Femur (tissue), 1 donor: ENCODE measurements around the gene NIT2.
"Not testable (repeated sequence)": the region's sequence is repeated elsewhere in the genome, so short reads cannot be mapped to it uniquely, and the experiment has no call there.

Source experiments
- DNase-seq: peaks from one replicate; pipeline ENCODE4 v3.0.0-alpha.2; 2017

The NIT2 gene, protein sequence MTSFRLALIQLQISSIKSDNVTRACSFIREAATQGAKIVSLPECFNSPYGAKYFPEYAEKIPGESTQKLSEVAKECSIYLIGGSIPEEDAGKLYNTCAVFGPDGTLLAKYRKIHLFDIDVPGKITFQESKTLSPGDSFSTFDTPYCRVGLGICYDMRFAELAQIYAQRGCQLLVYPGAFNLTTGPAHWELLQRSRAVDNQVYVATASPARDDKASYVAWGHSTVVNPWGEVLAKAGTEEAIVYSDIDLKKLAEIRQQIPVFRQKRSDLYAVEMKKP

DNA sequence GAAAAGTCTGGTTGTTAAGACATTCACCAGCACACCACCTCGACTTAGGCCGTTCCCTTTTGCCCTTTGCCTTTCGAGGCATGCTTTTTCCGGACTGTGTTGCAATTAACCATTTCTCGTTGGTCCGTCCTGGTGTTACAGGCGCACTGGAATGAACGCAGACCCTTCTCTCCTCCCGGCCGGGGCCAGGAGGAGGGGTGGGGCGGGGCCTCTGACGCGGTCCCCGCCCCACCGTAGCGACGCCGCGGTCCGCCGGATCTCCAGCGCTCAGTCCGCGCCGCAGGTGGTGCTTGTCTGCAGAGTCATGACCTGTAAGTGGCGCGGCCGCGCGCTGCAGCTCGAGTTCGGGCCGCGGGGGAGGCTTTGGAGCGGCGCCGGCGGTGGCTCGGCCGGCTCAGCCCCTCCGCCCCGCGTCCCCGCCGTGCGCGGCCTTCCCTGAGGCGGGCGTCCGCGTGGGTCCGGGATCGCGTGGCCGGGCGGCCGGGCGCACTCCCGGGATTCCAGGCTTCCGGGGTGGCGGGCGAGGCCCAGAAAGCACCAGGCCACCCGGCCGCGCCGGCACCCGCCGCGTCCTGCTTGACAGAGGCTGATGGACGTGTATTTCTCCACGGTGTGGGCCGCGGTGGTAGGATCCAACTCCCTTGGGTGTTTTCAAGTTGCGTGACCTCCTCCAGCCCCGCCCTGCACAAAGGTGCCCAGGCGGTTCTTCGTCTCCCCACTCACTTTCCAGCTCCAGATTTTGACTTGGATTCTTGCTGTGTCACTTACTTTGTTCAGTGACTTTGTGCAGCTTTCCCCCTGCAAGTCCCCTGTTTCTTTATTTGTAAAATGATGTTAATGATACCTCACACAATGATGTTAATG, at the start of gene NIT2:
TSS of gene NIT2 (plus strand) at position 270 of the 864 bp plus-strand sequence. CDS start at position 305, 35 bp downstream.
- peak; percentile 89 for DNase-seq

DNA sequence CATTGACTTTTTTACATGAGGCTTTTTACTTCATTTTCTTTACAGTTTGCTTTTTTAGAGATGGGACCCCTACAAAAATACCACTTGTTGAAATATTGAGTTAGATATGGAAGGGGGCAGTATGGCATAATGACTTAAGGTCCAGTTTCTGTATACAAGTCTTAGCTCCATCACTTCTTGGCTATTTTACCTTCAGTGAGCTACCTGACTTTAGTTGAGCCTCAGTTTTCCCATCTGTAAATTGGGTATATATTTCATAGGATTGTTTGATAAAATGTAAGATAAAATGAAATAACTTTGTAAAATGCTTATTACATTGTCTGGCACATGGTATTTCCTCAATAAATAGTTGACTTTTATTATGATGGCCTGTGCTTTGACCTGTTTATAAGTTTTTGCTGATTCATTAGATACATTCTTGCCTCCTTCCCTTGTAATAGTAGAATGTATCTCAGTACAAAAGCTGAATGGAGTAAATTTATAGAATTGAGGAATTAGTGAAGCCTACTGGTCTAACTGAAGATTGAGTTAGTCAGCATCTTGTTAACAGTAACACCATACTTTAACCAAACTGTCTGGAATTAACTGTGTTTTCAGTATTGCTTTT, 46.2 kb upstream of the NIT2 start:
- DNase-seq: no peak

- DNase-seq: no peak
Measured at GRCh38 chr3:100289339-100289738, 45.2 kb upstream of the NIT2 start.

DNA sequence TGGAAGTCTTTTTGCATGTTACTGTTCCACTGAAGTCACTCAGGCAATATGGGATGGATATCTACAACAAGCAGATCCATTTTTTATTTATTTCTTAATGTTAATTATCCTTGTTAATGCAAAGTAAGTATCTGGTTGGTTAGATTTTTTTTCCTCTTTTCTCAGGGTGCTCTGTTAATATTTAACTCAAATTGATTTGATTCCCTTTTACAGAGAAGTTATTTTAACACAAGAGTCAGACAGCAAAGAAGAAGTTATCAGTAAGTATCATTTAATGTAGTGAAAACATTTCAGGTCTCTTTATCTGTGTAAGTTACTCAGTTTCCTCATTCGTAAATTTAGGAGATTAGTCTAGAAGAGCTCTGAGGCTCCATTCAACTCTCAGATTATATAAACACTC, 39.5 kb upstream of the NIT2 start:
- no peak for DNase-seq

DNA sequence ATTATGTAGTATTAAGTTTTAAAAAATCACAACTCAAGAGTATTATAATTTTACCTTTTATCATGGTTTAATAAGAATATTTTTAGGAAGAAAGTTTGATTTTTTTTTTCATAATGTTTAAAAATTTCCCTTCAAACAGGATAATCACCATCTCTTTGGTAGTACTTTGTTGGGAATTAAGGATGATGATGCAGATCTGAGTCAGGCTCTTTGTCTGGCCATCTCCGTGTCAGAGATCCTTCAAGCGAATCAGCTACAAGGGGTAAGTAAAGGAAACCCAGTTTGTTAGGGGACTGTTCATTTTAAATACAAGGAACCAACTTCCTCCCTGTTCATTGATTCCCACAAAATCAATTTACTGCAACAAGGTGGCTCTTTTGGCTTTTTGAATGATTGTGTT, 36.8 kb upstream of the NIT2 start:
- no peak for DNase-seq

GRCh38 chr3:100299016-100299415, 35.5 kb upstream of the NIT2 start:
- no peak for DNase-seq

GRCh38 chr3:100306695-100307094, 27.9 kb upstream of the NIT2 start:
- no peak for DNase-seq

- DNase-seq: no peak
Measured at GRCh38 chr3:100310355-100310965, 24.1 kb upstream of the NIT2 start.

- DNase-seq: no peak
Measured at GRCh38 chr3:100311011-100311410, 23.5 kb upstream of the NIT2 start.

DNA sequence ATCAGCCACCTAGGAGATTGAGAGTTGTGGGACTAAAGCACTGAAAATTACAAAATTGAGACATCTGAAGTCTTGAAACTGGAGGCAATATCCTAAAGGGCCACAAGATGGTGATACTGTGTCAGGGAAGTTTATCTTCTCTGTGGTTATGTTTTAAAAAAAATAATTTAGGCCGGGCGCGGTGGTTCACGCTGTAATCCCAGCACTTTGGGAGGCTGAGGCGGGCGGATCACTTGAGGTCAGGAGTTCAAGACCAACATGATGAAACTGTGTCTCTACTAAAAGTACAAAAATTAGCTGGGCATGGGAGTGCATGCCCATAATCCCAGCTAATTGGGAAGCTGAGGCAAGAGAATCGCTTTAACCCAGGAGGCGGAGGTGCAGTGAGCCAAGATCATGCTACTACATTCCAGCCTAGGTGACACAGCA, 17.9 kb upstream of the NIT2 start:
- no peak for DNase-seq

GRCh38 chr3:100317912-100318311, 16.6 kb upstream of the NIT2 start:
- no peak for DNase-seq

- DNase-seq: no peak
Measured at GRCh38 chr3:100319951-100320350, 14.6 kb upstream of the NIT2 start.

GRCh38 chr3:100324044-100324443, 10.5 kb upstream of the NIT2 start:
- DNase-seq: no peak

- no peak for DNase-seq
Measured at GRCh38 chr3:100325827-100326226, 8.7 kb upstream of the NIT2 start.

DNA sequence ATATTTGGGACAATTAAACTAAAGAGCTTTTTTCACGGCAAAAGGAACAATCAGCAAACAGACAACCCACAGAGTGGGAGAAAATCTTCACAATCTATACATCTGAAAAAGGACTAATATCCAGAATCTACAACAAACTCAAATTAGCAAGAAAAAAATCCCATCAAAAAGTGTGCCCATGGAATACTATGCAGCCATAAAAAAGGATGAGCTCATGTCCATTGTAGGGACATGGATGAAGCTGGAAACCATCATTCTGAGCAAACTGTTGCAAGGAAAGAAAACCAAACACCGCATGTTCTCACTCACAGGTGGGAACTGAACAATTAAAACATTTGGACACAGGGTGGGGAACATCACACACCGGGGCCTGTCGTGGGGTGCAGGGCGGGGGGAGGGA, 7.2 kb upstream of the NIT2 start:
- DNase-seq: not testable (repeated sequence)

DNA sequence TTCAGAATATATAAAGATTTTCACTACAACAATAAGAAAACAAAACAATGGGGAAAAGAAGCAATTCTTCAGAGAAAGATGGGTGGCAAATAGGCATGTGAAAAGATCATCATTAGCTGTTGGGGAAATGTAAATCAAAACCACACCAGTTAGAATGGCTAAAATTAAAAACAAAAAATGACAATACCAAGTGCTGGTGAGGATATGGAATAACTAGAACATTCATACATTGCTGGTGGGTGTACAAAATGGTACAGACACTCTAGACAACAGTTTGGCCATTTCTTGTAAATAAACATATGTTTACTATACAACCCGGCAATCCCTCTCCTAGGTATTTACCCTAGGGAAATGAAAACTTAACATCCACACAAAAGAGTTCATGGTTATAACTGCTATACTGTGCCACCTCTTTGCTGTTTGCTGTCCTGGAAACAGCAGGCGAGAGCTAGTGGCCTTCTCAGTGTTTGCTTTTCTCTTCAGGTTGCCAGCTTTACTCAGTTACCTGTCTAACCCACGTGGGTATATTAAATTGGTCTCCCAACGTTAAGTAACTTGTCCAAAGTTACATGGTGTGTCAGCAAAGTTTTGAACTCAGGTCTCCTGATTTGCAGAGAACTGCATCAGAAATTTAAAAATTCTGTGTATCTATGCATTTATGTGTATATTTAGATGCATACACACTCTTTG, 4.6 kb upstream of the NIT2 start:
- no peak for DNase-seq

DNA sequence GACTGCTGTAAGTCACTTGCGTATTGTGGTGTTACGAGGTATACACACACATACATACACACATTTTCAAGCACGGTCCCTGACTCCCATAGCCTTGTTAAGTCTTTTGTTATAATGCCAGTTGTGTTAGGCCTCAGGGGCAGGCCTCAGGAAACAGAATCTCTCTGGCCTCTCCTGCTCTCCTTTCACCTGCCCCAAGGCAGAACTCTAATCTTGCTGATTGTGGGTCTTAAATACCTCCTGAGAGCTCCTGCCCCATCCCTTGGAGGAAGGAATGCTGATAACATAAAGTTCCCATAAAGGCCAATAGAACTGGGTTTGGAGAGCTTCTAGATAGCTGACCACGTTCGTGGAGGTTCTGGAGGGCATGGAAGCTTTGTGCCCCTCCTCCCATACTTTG, 3.9 kb upstream of the NIT2 start:
- no peak for DNase-seq

DNA sequence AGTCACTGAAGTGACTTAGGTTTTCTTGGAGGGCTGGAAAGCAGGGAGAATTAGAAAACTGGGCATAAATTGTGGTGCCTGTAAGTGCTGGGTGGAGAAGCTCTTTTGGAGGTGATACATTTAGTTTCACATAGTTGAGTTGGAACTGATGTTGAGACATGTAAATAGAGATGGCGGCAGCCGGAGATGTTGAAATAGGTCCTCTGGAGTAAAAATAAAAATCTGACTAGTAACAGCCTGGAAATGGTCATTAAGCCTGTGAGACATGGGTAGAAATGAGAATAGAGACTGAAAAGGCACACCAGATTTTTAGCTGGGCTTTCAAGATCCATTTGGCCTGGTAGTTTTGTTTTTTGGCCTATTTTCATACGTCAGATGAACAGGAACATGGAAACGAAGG, 2.9 kb upstream of the NIT2 start:
- no peak for DNase-seq

GRCh38 chr3:100333051-100333450, 1.5 kb upstream of the NIT2 start:
- no peak for DNase-seq

DNA sequence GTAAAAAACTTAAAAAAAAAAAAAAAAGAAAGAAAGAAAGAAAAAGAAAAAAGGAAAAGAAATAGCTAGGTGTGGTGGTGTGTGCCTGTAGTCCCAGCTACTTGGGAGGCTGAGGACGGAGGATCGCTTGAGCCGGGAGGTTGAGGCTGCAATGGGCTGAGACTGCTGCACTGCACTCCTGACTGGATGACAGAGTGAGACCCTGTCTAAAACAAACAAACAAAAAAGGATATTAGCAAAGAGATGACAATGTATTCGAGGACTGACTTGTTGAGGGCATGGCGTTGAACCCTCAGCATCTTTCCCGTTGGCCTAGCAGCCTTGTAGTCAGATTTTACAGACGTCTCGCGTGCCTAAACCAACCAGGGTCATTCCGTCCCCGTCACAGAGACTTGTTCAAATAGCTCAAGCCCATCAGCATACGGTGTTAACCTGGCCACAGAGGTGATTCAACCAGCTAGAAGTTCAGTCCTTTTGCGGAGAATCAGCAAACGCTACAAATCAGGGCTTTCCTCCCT, 528 bp upstream of the NIT2 start:
- DNase-seq: no peak

GRCh38 chr3:100335434-100335833, 877 bp downstream of the NIT2 start:
- peak; percentile 29 for DNase-seq

- DNase-seq: not testable (repeated sequence)
Measured at GRCh38 chr3:100336229-100336628, 1.7 kb downstream of the NIT2 start.

GRCh38 chr3:100338911-100339310, 4.4 kb downstream of the NIT2 start:
- DNase-seq: no peak
